H54 (cell line): Measurements from ENCODE around the gene SRSF11.

Experiments used
- DNase-seq: peaks from one replicate; pipeline ENCODE4 v3.0.0; 2011; ENCODE audit warnings: low spot score, mixed read lengths; ENCODE audit not compliant: insufficient read length
- FAIRE-seq: peaks from 3 replicates; lab custom pipeline; 2011; peaks lifted over from hg19 to GRCh38; lab: Jason Lieb, UNC
- POLR2A ChIP-seq: IDR thresholded peaks from 2 replicates; pipeline ENCODE4 v1.6.1; 2011; ENCODE audit warnings: low read depth, mild to moderate bottlenecking, low read length

SRSF11 gene

DNA sequence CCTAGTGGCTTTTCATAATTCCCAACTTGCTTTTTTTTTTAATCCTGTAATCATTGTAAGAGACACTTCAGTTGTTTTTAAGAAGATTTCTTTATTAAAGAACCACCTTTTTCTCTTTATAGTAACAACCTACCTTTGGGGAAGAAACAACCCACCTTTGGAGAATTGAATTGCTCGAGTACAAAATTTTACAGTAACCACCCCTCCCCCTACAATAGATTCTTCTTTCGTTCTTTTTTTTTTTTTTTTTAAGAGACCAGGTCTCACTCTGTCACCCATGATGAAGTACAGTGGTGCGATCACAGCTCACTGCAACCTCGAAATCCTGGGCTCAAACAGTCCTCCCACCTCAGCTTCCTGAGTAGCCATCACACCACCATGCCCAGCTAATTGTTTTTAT, 13.7 kb upstream of the SRSF11 start:
- no peak for TF ChIP-seq POLR2A
- DNase-seq (no peak), FAIRE-seq (no peak)

DNA sequence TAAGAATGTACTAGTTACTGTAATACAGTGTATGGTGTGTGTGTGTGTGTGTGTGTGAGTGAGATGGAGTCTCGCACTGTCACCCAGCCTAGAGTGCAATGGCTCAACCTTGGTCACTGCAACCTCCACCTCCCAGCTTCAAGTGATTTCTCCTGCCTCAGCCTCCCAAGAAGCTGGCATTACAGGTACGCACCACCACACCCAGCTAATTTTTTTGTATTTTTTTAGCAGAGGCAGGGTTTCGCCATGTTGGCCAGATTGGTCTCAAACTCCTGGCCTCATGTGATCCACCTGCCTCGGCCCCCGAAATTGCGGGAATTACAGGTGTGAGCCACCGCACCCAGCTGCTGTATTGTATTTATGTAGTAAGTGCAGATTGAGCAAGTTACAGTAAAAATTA, 12.9 kb upstream of the SRSF11 start:
- no peak for TF ChIP-seq POLR2A
- DNase-seq = no peak
- no peak for FAIRE-seq

DNA sequence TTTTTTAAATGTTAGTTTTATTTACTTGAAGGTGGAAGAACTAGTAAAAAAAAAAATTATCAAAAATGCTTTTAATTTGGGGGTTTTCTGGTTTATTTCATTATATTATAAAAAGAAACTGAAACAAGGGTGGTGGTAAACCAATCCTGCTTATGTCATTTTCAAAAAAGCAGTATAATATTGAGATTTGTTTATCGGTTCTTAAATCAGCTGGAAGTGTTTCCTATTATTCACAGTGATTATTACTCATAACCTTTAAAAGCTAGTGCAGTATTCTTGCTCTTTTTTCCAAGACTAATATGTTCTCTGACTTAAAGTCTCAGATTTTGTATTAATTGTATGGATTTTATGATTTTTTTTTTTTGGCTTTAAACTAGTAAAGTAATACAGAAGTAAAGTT, 10.4 kb upstream of the SRSF11 start:
- no peak for DNase-seq
- FAIRE-seq = no peak
- no peak for TF ChIP-seq POLR2A

DNA sequence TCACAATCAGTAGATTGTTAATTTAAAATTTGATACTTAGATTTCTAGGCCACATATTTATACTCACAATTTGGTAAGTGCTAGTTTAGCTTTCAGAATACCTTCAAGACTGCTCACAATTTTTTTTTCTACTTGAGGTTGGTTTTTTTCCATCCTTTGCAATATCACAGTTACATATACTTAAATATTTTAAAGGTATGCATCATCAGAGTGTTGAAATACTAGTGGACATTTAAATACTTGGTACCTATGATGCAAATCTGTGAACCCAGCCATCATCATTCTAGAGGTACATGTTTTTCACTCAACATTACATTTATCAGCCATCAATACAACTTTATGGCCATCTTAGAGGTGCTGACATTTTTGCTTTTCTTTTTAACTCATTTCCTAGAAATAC, 9.6 kb upstream of the SRSF11 start:
- DNase-seq = no peak
- no peak for TF ChIP-seq POLR2A
- FAIRE-seq = no peak

DNA sequence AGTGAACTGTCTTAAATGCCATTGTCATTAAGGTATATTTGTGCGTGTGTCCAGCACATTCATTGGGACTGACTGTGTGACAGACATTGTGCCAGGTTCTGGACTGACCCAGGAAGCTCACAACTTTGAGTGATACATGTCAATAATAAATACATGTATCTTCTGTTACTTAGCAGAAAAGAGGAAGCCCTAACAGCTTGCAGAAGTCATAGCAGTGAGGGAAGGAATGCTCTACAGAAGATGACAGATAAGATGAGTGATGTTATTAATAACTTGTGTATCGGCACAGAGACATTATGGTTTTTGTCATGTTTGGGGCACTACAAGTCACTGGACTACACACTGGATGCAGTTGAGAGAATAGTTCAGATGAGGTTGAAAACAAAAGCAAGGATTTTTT, 1.2 kb upstream of the SRSF11 start:
- FAIRE-seq = no peak
- TF ChIP-seq POLR2A = no peak
- DNase-seq = no peak

DNA sequence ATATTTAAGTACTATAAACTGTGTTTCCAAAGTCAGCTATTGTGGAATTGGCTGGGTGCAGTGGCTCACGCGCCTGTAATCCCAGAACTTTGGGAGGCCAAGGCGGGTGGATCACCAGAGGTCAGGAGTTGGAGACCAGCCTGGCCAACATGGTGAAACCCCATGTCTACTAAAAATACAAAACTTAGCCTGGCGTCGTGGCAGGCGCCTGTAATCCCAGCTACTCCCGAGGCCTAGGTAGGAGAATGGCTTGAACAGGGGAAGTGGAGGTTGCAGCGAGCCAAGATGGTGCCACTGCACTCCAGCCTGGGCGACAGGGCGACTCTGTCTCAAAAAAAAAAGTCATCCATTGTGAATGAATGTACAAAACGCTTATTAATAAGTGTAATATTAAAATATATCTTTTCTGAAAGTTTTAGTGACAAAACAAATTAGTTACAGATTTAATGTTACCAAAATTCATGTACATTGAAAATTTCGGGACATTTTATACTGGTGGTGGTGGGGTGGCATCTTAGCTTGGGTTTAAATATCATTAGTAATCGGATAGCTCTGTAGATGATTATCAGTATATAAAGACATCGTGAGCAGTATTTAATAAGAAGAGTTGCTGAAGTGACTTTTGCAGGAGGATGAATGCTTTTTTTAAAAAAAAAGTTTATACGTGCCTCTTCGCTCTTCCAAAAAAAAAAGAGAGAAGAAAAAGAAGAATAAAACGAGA, 503 bp upstream of the SRSF11 start:
- no peak for FAIRE-seq

DNA sequence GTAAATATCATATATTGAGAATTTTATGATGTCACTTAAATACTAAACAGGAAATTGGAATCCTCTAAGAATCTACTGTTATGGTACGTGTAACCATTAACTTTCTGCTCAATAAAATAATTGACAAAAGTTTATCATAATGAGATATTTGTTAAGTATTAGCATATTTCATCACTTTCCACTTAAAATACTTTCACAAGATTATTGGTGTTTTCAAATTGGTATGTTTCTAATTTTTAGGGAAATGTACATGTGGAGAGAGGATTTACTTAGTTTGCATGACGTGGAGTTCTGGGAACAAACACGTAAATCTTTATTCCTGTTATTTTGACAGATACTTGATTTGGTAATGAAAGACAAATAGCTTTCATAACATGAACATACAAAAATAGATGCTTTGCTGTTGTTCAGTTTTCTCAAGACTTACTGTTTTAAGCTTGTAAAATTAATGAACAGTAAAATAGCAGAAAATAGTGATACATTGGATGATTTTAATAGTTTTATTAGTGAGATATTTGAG, 1.6 kb downstream of the SRSF11 start:
- FAIRE-seq (no peak), DNase-seq (no peak)
- no peak for TF ChIP-seq POLR2A

More for the DNA sequence above, 503 bp upstream of the SRSF11 start:
- no peak for DNase-seq
- no peak for TF ChIP-seq POLR2A

DNA sequence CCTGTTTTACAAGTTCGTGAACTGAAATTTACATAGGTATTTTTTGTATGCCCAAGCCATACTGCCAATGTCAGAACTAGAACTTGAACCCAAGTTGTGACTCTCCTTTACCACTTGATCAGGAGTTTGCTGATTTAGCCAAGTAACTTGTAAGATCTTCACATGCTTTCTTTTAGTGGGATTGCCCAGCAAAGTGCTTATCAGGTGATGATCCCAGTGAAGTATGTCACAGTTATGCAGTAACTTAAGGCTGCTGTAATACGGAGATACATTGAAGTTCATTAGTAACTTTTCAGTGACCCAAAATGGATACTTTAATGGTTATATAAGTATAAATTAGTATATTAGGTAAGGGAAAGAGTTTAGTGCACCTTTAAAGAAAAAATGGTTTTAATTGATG, 3.8 kb downstream of the SRSF11 start:
- TF ChIP-seq POLR2A = no peak
- DNase-seq = no peak
- no peak for FAIRE-seq

DNA sequence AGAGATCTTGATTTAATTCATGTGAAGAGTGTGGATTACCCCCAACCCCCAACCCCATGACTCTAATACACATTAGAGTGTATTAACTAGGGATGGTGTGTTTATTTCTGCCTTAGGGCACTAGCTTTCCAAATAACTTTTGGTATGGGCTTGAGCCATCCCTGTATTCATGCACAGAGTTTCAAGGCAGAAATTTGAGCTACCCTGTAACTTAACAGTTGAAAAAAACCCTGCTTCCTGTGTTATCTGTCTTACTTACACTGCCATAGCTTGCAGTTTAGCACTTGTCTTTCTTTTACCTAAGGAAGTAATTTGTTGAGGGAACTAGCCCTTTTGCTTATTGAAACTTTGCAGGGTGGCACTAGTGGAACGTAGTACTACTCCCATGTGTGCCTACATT, 6.3 kb downstream of the SRSF11 start:
- DNase-seq = no peak
- no peak for TF ChIP-seq POLR2A
- no peak for FAIRE-seq

DNA sequence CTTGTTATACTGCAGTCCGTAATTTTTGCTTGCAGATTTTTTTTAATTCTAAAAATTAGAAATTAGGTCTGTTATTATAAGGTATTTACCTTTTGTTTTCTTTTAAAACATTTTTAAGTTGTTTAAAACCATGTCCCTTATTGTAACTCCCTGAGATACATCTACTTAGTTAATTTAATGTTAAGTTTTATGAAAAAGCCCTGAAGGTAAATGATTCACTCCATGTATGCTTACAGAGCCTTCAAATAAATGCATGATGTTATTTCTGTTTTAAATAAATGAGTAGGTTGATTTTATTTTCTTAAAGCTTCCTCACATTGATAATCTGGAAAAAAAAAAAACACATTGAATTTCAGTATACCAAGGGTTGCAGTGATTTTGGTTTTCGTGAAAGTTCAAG, 7.5 kb downstream of the SRSF11 start:
- no peak for DNase-seq
- TF ChIP-seq POLR2A = no peak
- FAIRE-seq = no peak

DNA sequence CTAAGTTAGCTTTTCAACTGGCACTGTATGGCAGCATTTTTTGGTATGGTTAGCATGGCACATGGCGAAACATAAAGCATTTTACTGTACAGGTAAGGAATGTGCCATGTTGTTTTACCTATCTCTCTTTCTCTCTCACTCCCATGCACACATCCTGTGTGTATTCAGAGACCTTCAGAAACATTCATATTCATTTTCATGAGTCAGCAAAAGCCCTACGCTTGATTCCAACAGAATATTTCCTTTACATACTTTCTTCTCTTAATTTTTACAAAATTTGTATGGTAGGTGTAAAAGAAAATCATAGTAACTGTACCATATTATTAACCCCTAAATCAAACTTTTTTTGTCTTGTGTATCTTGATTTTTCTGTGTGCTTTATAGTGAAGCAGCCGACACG, 10.3 kb downstream of the SRSF11 start:
- FAIRE-seq (no peak), DNase-seq (no peak)
- no peak for TF ChIP-seq POLR2A

DNA sequence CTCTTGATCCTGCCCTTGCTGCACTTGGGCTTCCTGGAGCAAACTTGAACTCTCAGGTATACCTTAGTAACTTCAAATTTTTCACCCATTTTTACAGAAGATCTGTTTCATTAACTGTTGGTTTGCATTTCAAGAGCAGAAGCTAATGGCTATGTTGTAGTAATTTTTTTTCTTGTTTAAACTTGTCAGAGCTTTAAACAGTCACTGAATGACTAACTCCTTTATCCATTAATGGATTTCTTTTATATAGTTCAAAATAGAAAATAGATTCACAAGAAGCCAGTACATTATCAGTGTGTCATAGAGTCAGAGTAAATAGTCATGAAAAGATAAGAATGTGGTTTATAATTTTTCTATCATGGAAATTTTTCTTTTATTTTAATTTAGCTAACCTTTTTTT, 13.6 kb downstream of the SRSF11 start:
- DNase-seq = no peak
- FAIRE-seq = no peak
- TF ChIP-seq POLR2A = no peak

DNA sequence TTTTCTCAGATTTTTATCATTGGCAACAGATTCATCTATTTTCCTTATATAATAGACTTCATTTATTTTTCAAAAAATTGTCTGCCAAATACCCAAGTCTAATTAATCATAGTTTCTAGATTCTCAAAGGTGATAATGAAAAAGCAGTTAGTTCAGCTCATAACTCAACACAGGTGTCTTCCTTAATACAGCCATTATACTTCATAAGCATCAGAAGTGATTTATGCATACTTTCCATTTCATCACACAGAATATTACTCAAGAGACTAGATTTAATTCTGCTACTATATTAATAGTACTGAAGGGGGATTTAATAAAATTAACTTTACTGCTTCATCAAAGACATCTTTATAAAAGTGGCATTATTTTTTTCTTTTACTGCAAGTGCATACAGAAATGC, 18.8 kb downstream of the SRSF11 start:
- FAIRE-seq = no peak
- no peak for TF ChIP-seq POLR2A
- no peak for DNase-seq

DNA sequence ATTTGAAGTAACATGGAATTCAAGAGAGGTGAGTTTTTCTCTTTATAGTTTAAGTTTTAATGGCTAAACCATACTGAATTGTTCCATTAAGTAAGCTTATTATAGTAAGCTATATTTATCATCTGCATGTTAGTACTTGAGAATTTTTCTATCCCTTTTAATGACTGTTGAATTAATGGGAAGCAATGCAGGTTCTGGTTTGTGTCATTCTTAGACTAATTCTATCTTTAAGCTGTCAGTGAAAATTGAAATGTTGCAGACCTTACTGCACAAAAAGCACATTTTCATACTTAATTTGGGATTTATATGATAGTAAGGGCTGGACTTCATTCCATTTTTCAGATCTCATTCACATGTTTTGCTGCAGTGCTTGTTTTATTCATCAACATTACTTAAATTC, 25.9 kb downstream of the SRSF11 start:
- no peak for DNase-seq
- no peak for TF ChIP-seq POLR2A
- no peak for FAIRE-seq

DNA sequence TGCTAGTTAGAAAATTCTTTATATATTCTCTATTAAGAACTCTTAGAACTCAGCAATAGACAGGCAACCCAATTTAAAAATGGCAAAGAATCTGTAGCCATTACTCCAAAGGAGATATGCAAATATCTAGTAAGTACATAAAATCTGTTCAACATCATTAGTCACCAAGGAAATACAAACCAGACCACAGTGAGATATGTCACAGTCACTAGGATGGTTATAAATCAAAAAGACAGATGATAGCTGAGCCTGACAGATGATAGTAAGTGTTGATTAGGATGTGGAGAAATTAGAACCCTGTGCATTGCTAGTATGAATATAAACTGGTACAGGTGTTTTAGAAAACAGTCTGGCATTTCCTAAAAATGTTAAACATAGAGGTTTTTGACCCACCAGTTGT, 26.6 kb downstream of the SRSF11 start:
- TF ChIP-seq POLR2A = no peak
- FAIRE-seq = no peak
- DNase-seq = no peak
